Muscle layer of duodenum (tissue), 2 donors: Measurements from ENCODE around the gene OBSCN.
A peak's percentile ranks its signal among the peaks of the same experiment; 100 is the strongest.

ENCODE experiments used
- H3K27ac ChIP-seq: one replicate; pipeline ENCODE4 v1.7.0; 2013; ENCODE audit warnings: mild to moderate bottlenecking, low read length
- H3K27me3 ChIP-seq: one replicate; pipeline ENCODE4 v1.7.0; 2013; ENCODE audit warnings: low read depth, mild to moderate bottlenecking, control low read depth, low read length
- H3K36me3 ChIP-seq, 2 donors: one replicate each; pipeline ENCODE4 v1.7.0; 2013; ENCODE audit warnings: low read length in 2 of 2, control low read depth in 1 of 2, mild to moderate bottlenecking in 1 of 2; ENCODE audit not compliant: insufficient read depth in 2 of 2, control insufficient read depth in 1 of 2
- H3K4me1 ChIP-seq, 2 donors: one replicate each; pipeline ENCODE4 v1.7.0; 2013; ENCODE audit warnings: low read length in 2 of 2, mild to moderate bottlenecking in 2 of 2, control low read depth in 1 of 2, moderate library complexity in 1 of 2; ENCODE audit not compliant: insufficient read depth in 2 of 2, control insufficient read depth in 1 of 2
- H3K4me3 ChIP-seq, 2 donors: one replicate each; pipeline ENCODE4 v1.7.0; 2013; ENCODE audit warnings: low read length in 2 of 2, low read depth in 1 of 2, mild to moderate bottlenecking in 1 of 2
- H3K9me3 ChIP-seq, 2 donors: one replicate each; pipeline ENCODE4 v1.7.0; 2013; ENCODE audit warnings: low read length in 2 of 2, control low read depth in 1 of 2, mild to moderate bottlenecking in 1 of 2; ENCODE audit not compliant: control insufficient read depth in 1 of 2
- donor health status: healthy.

OBSCN gene

GRCh38 chr1:228211531-228212414 lies 3.9 kb downstream of the OBSCN start:
- Histone ChIP-seq H3K9me3 (no peaks in the 10 kb centered on the region), H3K36me3 (no peaks in the 10 kb centered on the region), H3K4me1 (peaks cover 0 to 13% of the 10 kb centered on the region in 2 donors), H3K27ac (no peak overlapping the region), H3K4me3 (no peak overlapping the region), H3K27me3 (no peaks in the 10 kb centered on the region)

- Histone ChIP-seq H3K27me3 (no peaks in the 10 kb centered on the region), H3K4me1 (peaks cover 0 to 13% of the 10 kb centered on the region in 2 donors), H3K27ac (no peak overlapping the region), H3K9me3 (no peaks in the 10 kb centered on the region), H3K36me3 (no peaks in the 10 kb centered on the region), H3K4me3 (peak overlapping the region in 1 of 2 donors; percentile 59)
Measured at GRCh38 chr1:228212415-228212965, 4.6 kb downstream of the OBSCN start.

- Histone ChIP-seq H3K4me1 (peaks cover 0 to 13% of the 10 kb centered on the region in 2 donors), H3K27me3 (no peaks in the 10 kb centered on the region), H3K27ac (no peak overlapping the region), H3K36me3 (no peaks in the 10 kb centered on the region), H3K9me3 (no peaks in the 10 kb centered on the region), H3K4me3 (peak overlapping the region; percentile 23 to 59)
Measured at GRCh38 chr1:228212966-228213844, 5.4 kb downstream of the OBSCN start.

GRCh38 chr1:228213917-228214808 lies 6.3 kb downstream of the OBSCN start:
- H3K27me3 ChIP-seq: no peaks in the 10 kb centered on the region
- peaks cover 0 to 13% of the 10 kb centered on the region in 2 donors for H3K4me1 ChIP-seq
- H3K27ac ChIP-seq: no peak overlapping the region
- no peak overlapping the region for H3K4me3 ChIP-seq
- no peaks in the 10 kb centered on the region for H3K36me3 ChIP-seq
- H3K9me3 ChIP-seq: no peaks in the 10 kb centered on the region

GRCh38 chr1:228214921-228215662 lies 7.2 kb downstream of the OBSCN start:
- Histone ChIP-seq H3K27me3 (no peaks in the 10 kb centered on the region), H3K36me3 (peaks cover 0 to 3% of the 10 kb centered on the region in 2 donors), H3K9me3 (no peaks in the 10 kb centered on the region), H3K4me1 (peaks cover 0 to 13% of the 10 kb centered on the region in 2 donors), H3K4me3 (no peak overlapping the region), H3K27ac (no peak overlapping the region)

- Histone ChIP-seq H3K27ac (no peak overlapping the region), H3K27me3 (no peaks in the 10 kb centered on the region), H3K36me3 (peaks cover 0 to 3% of the 10 kb centered on the region in 2 donors), H3K4me3 (no peak overlapping the region), H3K4me1 (peaks cover 0 to 13% of the 10 kb centered on the region in 2 donors), H3K9me3 (no peaks in the 10 kb centered on the region)
Measured at GRCh38 chr1:228215663-228216116, 7.8 kb downstream of the OBSCN start.

- Histone ChIP-seq H3K36me3 (peaks cover 0 to 3% of the 10 kb centered on the region in 2 donors), H3K9me3 (no peaks in the 10 kb centered on the region), H3K27ac (no peak overlapping the region), H3K4me3 (no peak overlapping the region), H3K4me1 (peaks cover 0 to 13% of the 10 kb centered on the region in 2 donors), H3K27me3 (no peaks in the 10 kb centered on the region)
Measured at GRCh38 chr1:228216371-228217320, 8.8 kb downstream of the OBSCN start.

- Histone ChIP-seq H3K27ac (no peak overlapping the region), H3K4me1 (peaks cover 0 to 8% of the 10 kb centered on the region in 2 donors), H3K27me3 (no peaks in the 10 kb centered on the region), H3K36me3 (peaks cover 0 to 3% of the 10 kb centered on the region in 2 donors), H3K4me3 (no peak overlapping the region), H3K9me3 (no peaks in the 10 kb centered on the region)
Measured at GRCh38 chr1:228217551-228218344, 9.9 kb downstream of the OBSCN start.
